Tibial nerve (tissue), 4 donors: ENCODE data around the gene ADAM19.

Source experiments
- EP300 ChIP-seq, 2 donors: sonication (generic); formaldehyde crosslinking; IDR thresholded peaks; one replicate each; pipeline ENCODE4 v1.6.1; 2017; ENCODE audit warnings: antibody characterized with exemption in 2 of 2, mild to moderate bottlenecking in 1 of 2
- POLR2A ChIP-seq, 2 donors: fragments of 450-650 bp; IDR thresholded peaks; one replicate each; pipeline ENCODE4 v1.6.1; 2017; ENCODE audit warnings: antibody characterized with exemption in 2 of 2, mild to moderate bottlenecking in 2 of 2, moderate library complexity in 2 of 2
- TF ChIP-seq, protein P1 (sequence below), 5 experiments: fragments of 200-600 bp in 3 of 5; fragments of 450-650 bp in 2 of 5; sonication (generic) in 3 of 5; IDR thresholded peaks; one replicate each; pipeline ENCODE4 v1.5.1; 2016 to 2019; ENCODE audit warnings: antibody characterized with exemption in 5 of 5, mild to moderate bottlenecking in 3 of 5, moderate library complexity in 2 of 5

DNA sequence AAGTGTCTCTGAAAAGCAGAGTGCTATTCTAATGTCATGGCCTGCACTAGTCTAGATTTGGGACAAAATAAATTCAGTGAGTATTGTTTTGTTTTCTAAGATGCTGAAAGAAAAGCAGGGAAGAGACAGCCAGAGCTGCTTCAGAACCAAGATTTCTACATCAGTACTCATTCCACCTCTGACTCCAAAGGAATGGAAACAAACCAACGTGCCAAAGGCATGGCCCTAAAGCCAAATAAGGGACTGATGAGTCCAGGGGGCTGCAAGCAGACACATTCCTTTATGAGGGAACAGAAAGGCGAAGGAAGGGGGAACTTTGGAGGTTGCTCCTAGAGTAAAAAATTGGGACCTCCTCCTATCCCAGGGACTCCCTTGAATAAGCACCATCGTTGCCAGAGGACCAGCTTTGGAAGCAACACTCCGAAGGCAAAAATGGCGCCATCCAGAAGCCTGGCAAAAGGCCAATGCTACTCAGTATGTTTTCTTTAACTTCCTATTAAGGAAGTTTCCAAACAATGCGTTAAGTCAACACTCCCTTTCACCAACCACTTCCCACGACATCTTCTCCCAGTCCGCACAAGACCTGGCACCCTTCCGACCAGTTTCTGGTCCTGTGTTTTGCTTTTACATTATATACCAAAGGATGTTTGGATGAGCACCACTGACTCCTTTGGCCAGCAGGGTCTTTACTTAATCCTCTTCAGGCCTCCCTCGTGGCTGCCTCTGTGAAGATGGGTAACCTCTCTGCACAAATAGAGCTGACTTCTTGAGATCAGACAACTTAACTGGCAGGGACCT is 31.6 kb downstream of the ADAM19 start:
- TF ChIP-seq, protein P1, sequence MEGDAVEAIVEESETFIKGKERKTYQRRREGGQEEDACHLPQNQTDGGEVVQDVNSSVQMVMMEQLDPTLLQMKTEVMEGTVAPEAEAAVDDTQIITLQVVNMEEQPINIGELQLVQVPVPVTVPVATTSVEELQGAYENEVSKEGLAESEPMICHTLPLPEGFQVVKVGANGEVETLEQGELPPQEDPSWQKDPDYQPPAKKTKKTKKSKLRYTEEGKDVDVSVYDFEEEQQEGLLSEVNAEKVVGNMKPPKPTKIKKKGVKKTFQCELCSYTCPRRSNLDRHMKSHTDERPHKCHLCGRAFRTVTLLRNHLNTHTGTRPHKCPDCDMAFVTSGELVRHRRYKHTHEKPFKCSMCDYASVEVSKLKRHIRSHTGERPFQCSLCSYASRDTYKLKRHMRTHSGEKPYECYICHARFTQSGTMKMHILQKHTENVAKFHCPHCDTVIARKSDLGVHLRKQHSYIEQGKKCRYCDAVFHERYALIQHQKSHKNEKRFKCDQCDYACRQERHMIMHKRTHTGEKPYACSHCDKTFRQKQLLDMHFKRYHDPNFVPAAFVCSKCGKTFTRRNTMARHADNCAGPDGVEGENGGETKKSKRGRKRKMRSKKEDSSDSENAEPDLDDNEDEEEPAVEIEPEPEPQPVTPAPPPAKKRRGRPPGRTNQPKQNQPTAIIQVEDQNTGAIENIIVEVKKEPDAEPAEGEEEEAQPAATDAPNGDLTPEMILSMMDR (IDR thresholded peaks at IDR 0.05), result no peak
- TF ChIP-seq POLR2A (IDR thresholded peaks at IDR 0.05) (no peak), EP300 (IDR thresholded peaks at IDR 0.05) (peak in 1 of 2 donors; percentile 59)
